ENCODE measurements around the gene HOXA11. TPM values are rescaled to one million over a fixed set of nuclear protein-coding genes. Genes with fewer than 3 reads are reported as not detected.

The HOXA11 gene
- total RNA-seq, 1 experiment from 2014 or later: not detected

DNA sequence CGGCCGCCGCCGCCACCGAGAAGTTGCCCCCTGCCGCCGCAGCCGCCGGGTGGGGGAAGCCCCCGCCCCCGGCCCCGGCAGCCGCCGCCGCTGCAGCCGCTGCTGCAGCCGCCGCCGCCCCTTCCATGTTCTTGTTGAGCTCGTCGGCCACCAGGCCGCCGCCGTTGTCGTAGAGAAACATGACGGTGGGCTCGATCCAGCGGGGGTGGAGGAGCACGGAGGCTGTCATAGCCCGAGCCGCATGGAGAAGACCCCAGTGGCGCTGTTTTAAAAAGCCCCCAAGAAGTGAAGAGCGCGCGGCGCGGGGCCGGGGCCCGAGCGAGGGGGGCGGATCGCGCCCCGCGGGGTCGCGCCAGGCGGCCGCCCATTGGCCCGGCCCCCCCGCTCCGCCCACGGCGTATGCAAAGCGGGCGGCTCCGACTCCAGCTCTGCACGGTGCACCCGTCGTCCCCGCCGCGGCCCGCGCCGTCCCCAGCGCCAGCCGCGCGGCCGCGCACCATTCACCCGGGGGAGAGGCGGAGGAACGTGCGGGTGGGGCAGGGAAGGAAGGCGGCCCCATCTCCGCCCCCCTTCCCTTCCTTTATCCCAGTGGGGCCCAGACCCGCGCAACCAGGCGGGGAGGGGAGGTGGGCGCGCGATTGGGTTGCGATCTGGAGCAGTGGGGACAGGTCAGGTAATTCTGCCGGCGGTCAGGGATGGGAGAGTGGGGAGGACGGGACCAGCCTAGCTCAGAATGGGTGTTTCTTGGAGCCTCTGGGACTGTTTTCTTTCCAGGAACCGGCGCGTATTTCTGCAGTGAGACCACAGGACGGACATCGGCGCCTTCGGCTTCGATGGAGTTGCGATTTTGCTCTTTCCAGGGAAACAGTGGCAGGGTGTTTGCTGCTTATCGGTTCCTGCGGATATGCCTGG lies 15.1 kb upstream of the HOXA11 start, which contains the start of gene HOXA13:
Gene HOXA13, minus strand, starts transcription at position 243 of the 912 bp plus-strand sequence. Its CDS starts 14 bp downstream, at position 229.
- WGBS (ENCODE audit: extremely low coverage, insufficient read length, low lambda C conversion rate): no CpG with 5 or more reads among the region's 99 CpGs
- Histone ChIP-seq H3K4ac (ENCODE audit: low read depth, low read length) (no peak within 1 kb of the TSS), H2BK120ac (ENCODE audit: low read depth, low read length, poor library complexity, severe bottlenecking) (no peak within 1 kb of the TSS), H3K18ac (ENCODE audit: insufficient read length, low read depth, low read length) (no peak within 1 kb of the TSS), H3K27ac (ENCODE audit: insufficient read length, low read depth, low read length) (no peak within 1 kb of the TSS), H4K91ac (ENCODE audit: insufficient read length, low read depth, low read length) (no peak within 1 kb of the TSS), H4K20me1 (ENCODE audit: control insufficient read depth, insufficient read depth, insufficient read length) (no peaks in the 10 kb centered on the region), H3K9me3 (ENCODE audit: control insufficient read depth, low read depth, low read length) (no peaks in the 10 kb centered on the region), H3K79me2 (ENCODE audit: insufficient read depth, low read length) (no peaks in the 10 kb centered on the region), H3K4me1 (ENCODE audit: insufficient read depth, low read length) (no peaks in the 10 kb centered on the region), H2BK15ac (ENCODE audit: low read depth, low read length) (no peak within 1 kb of the TSS), H3K23me2 (ENCODE audit: insufficient read length, low read depth, low read length, poor library complexity, severe bottlenecking) (no peaks in the 10 kb centered on the region), H2AK5ac (ENCODE audit: insufficient read length, low read length) (no peak within 1 kb of the TSS), H3K4me2 (ENCODE audit: insufficient read depth, insufficient read length, low read length) (no peak within 1 kb of the TSS), H2AFZ (ENCODE audit: low read length) (no peak within 1 kb of the TSS), H3K14ac (ENCODE audit: insufficient read depth, low read length) (no peak within 1 kb of the TSS), H2BK12ac (ENCODE audit: insufficient read length, low read depth, low read length) (no peak within 1 kb of the TSS), H3K9ac (ENCODE audit: extremely low read depth, insufficient read length, low read length) (no peak within 1 kb of the TSS), H3K23ac (ENCODE audit: insufficient read length, low read depth, low read length) (no peak within 1 kb of the TSS), H4K5ac (ENCODE audit: insufficient read length, low read depth, low read length) (no peak within 1 kb of the TSS), H3K27me3 (ENCODE audit: insufficient read depth, low read length) (peaks cover 85% of the 10 kb centered on the region), H4K8ac (replicated peaks; ENCODE audit: insufficient read length, low read depth, low read length) (no peak within 1 kb of the TSS), H3K56ac (ENCODE audit: insufficient read length, low read depth, low read length) (no peak within 1 kb of the TSS), H2BK5ac (ENCODE audit: insufficient read length, low read length) (no peak within 1 kb of the TSS), H3T11ph (ENCODE audit: low read length) (no peak within 1 kb of the TSS), H2BK20ac (ENCODE audit: low read depth, low read length, poor library complexity, severe bottlenecking) (no peak within 1 kb of the TSS), H3K79me1 (ENCODE audit: insufficient read depth, low read depth, low read length, poor library complexity, severe bottlenecking) (no peaks in the 10 kb centered on the region)
- H3K4me3 Mint-ChIP-seq: peak within 1 kb of the TSS; percentile 66 to 81
- TF ChIP-seq, protein P1, sequence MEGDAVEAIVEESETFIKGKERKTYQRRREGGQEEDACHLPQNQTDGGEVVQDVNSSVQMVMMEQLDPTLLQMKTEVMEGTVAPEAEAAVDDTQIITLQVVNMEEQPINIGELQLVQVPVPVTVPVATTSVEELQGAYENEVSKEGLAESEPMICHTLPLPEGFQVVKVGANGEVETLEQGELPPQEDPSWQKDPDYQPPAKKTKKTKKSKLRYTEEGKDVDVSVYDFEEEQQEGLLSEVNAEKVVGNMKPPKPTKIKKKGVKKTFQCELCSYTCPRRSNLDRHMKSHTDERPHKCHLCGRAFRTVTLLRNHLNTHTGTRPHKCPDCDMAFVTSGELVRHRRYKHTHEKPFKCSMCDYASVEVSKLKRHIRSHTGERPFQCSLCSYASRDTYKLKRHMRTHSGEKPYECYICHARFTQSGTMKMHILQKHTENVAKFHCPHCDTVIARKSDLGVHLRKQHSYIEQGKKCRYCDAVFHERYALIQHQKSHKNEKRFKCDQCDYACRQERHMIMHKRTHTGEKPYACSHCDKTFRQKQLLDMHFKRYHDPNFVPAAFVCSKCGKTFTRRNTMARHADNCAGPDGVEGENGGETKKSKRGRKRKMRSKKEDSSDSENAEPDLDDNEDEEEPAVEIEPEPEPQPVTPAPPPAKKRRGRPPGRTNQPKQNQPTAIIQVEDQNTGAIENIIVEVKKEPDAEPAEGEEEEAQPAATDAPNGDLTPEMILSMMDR (conservative IDR thresholded peaks at IDR 0.05): no peak
- H3K27me3 Mint-ChIP-seq (ENCODE audit: low read depth): peaks cover 95% of the 10 kb centered on the region
- peaks cover 7 to 11% of the 10 kb centered on the region in 2 experiments; a peak in 4 of 5 replicates for H3K9me3 Mint-ChIP-seq
- H3K36me3 Mint-ChIP-seq (ENCODE audit: insufficient read depth in 1 of 3, low read depth in 3 of 3): peaks cover 0 to 2% (median 0%) of the 10 kb centered on the region in 3 experiments; a peak in 2 of 7 replicates
- peak; percentile 53 for DNase-seq
- H3K4me1 Mint-ChIP-seq: peaks cover 4 to 18% of the 10 kb centered on the region in 2 experiments; a peak in 3 of 4 replicates
- H3K27ac Mint-ChIP-seq: no peak within 1 kb of the TSS; a peak in 1 of 7 replicates

Measured in H9 (cell line).